DOHH2 (cell line): Measurements from ENCODE around the gene IL13RA1.

Experiments
- H3F3A ChIP-seq: fragments of 200-600 bp; sonication (generic), shearing (Covaris generic); 2 replicates; pipeline ENCODE4 v1.6.0; 2016; ENCODE audit warnings: antibody characterized with exemption, mild to moderate bottlenecking; ENCODE audit not compliant: control insufficient read depth, insufficient read depth
- H3K27ac ChIP-seq: fragments of 200-600 bp; sonication (generic); 2 replicates; pipeline ENCODE4 v1.5.1; 2014; ENCODE audit warnings: low read depth, mild to moderate bottlenecking, low read length, moderate library complexity
- H3K27me3 ChIP-seq: fragments of 200-600 bp; sonication (generic); 2 replicates; pipeline ENCODE4 v1.6.1; 2014; ENCODE audit warnings: mild to moderate bottlenecking, low read length, mixed read lengths; ENCODE audit not compliant: control insufficient read depth
- H3K36me3 ChIP-seq: fragments of 200-600 bp; sonication (generic); 2 replicates; pipeline ENCODE4 v1.6.1; 2014; ENCODE audit warnings: mild to moderate bottlenecking, low read length, moderate library complexity, mixed read lengths; ENCODE audit not compliant: control insufficient read depth
- H3K4me1 ChIP-seq: fragments of 200-600 bp; sonication (generic); 2 replicates; pipeline ENCODE4 v1.6.1; 2014; ENCODE audit warnings: mild to moderate bottlenecking, low read length, mixed read lengths; ENCODE audit not compliant: control insufficient read depth
- H3K4me2 ChIP-seq: fragments of 200-600 bp; sonication (generic); 2 replicates; pipeline ENCODE4 v1.6.0; 2014; ENCODE audit warnings: mild to moderate bottlenecking, low read length, moderate library complexity
- H3K4me3 ChIP-seq: fragments of 200-600 bp; sonication (generic); 2 replicates; pipeline ENCODE4 v1.5.1; 2014; ENCODE audit warnings: mild to moderate bottlenecking, low read length, mixed read lengths
- H3K79me2 ChIP-seq: fragments of 200-600 bp; sonication (generic); 2 replicates; pipeline ENCODE4 v1.6.1; 2014; ENCODE audit warnings: mild to moderate bottlenecking, low read length, mixed read lengths; ENCODE audit not compliant: control insufficient read depth
- H3K9me2 ChIP-seq: fragments of 200-600 bp; sonication (generic); replicated peaks from 2 replicates; pipeline ENCODE4 v1.6.1; 2014; ENCODE audit warnings: mild to moderate bottlenecking, low read length, mixed read lengths; ENCODE audit not compliant: control insufficient read depth
- H3K9me3 ChIP-seq: fragments of 200-600 bp; sonication (generic); 2 replicates; pipeline ENCODE4 v1.6.1; 2014; ENCODE audit warnings: antibody characterized with exemption, low read length, mixed read lengths; ENCODE audit not compliant: control insufficient read depth, insufficient read depth
- H4K20me1 ChIP-seq: fragments of 200-600 bp; sonication (generic); 2 replicates; pipeline ENCODE4 v1.6.0; 2014; ENCODE audit warnings: low read depth, mild to moderate bottlenecking, antibody characterized with exemption, low read length, moderate library complexity; ENCODE audit not compliant: control insufficient read depth, insufficient read depth
- EZH2phosphoT487 ChIP-seq: fragments of 200-600 bp; sonication (generic); IDR thresholded peaks from 2 replicates; pipeline ENCODE4 v1.6.1; 2017; ENCODE audit warnings: borderline replicate concordance, mild to moderate bottlenecking, antibody characterized with exemption, low read length, moderate library complexity, mixed read lengths
- TF ChIP-seq, protein P1 (sequence below): fragments of 200-600 bp; sonication (generic); IDR thresholded peaks from one replicate; pipeline ENCODE4 v1.5.1; 2014; ENCODE audit warnings: antibody characterized with exemption, mild to moderate bottlenecking, low read depth, low read length; ENCODE audit not compliant: poor library complexity, severe bottlenecking

The IL13RA1 gene

DNA sequence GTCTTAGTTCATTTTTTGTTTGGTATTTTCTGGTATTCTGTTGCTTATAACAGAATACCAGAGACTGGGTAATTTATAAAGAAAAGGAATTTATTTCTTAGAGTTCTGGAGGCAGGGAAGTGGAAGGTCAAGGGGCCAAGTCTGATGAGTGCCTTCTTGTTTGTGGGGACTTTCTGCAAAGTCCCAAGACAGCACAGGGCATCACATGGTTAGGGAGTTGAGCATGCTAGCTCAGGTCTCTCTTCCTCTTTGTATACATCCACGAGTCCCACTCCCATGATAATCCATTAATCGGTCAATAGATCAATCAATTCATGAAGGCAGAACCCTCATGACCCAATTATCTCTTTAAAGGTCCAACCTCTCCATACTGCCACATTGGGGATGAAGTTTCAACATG lies 31.1 kb downstream of the IL13RA1 start:
- no peaks in the 10 kb centered on the region for H3K36me3 ChIP-seq
- H3K9me2 ChIP-seq: no peaks in the 10 kb centered on the region
- no peak overlapping the region for H3K4me2 ChIP-seq
- H3F3A ChIP-seq: no peaks in the 10 kb centered on the region
- no peak for TF ChIP-seq EZH2phosphoT487
- TF ChIP-seq, protein P1, sequence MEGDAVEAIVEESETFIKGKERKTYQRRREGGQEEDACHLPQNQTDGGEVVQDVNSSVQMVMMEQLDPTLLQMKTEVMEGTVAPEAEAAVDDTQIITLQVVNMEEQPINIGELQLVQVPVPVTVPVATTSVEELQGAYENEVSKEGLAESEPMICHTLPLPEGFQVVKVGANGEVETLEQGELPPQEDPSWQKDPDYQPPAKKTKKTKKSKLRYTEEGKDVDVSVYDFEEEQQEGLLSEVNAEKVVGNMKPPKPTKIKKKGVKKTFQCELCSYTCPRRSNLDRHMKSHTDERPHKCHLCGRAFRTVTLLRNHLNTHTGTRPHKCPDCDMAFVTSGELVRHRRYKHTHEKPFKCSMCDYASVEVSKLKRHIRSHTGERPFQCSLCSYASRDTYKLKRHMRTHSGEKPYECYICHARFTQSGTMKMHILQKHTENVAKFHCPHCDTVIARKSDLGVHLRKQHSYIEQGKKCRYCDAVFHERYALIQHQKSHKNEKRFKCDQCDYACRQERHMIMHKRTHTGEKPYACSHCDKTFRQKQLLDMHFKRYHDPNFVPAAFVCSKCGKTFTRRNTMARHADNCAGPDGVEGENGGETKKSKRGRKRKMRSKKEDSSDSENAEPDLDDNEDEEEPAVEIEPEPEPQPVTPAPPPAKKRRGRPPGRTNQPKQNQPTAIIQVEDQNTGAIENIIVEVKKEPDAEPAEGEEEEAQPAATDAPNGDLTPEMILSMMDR: no peak
- H3K9me3 ChIP-seq: no peaks in the 10 kb centered on the region
- no peaks in the 10 kb centered on the region for H3K4me1 ChIP-seq
- H4K20me1 ChIP-seq: no peaks in the 10 kb centered on the region
- H3K27ac ChIP-seq: no peak overlapping the region
- no peaks in the 10 kb centered on the region for H3K27me3 ChIP-seq
- H3K4me3 ChIP-seq: no peak overlapping the region
- H3K79me2 ChIP-seq: no peaks in the 10 kb centered on the region

DNA sequence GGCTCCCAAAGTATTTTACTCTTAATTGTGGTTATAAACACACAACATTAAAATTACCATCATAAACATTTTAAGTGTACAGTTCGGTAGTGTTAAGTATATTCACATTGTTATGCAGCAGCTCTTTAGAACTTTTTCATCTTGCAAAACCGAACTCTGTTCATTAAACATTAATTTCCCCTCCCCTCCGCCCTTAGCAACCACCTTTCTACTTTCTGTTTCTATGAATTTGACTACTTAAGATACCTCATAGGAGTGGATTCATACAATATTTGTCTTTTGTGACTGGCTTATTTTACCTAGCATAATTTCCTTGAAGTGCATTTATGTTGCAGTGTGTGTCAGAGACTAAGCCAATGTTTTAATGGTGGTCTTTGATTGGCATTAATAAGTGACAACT lies 32.6 kb downstream of the IL13RA1 start:
- no peak overlapping the region for H3K4me2 ChIP-seq
- no peaks in the 10 kb centered on the region for H3K27me3 ChIP-seq
- no peaks in the 10 kb centered on the region for H3K9me3 ChIP-seq
- H3K79me2 ChIP-seq: no peaks in the 10 kb centered on the region
- no peaks in the 10 kb centered on the region for H3F3A ChIP-seq
- no peak overlapping the region for H3K4me3 ChIP-seq
- no peaks in the 10 kb centered on the region for H4K20me1 ChIP-seq
- H3K9me2 ChIP-seq: no peaks in the 10 kb centered on the region
- no peak for TF ChIP-seq EZH2phosphoT487
- TF ChIP-seq, protein P1: no peak
- H3K27ac ChIP-seq: no peak overlapping the region
- no peaks in the 10 kb centered on the region for H3K4me1 ChIP-seq
- H3K36me3 ChIP-seq: no peaks in the 10 kb centered on the region

DNA sequence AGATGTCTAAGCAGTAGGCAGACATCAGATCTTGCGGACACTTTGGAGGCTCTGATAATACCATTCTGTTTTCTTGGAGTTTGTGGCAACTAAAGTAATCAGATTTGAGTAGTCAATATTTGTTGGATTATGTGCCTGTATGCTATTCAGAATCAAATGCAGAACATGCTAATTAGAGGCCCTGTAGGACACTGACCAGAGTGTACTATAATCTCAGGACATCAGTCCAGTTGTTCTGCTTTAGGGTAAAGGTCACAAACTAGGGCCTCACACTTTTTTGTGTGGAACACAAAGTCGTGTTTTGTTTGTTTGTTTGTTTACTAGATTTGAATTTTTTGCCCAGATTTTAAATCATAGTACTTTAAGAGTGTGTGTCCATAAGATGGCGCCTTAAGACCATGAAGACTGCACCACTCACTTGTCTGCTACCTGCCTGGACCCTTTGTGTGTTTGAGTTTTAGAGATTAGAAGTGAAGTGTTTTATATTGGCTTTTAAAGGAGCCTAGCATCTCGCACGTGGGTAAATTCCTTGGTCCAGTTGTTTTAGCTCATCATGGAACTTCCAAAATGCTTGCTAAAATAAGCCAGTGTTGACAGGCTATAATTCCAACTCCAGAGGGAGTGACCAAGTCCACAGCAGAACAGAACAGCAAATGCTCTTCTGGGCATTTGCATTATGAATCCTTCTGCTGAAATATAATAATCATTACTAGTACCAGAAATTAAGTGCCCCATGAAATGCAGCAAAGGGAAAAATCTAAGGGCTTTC lies 34.7 kb downstream of the IL13RA1 start:
- no peaks in the 10 kb centered on the region for H3K36me3 ChIP-seq
- no peaks in the 10 kb centered on the region for H4K20me1 ChIP-seq
- no peaks in the 10 kb centered on the region for H3K4me1 ChIP-seq
- no peaks in the 10 kb centered on the region for H3F3A ChIP-seq
- H3K27me3 ChIP-seq: no peaks in the 10 kb centered on the region
- H3K27ac ChIP-seq: no peak overlapping the region
- no peak overlapping the region for H3K4me2 ChIP-seq
- no peaks in the 10 kb centered on the region for H3K9me3 ChIP-seq
- H3K9me2 ChIP-seq: no peaks in the 10 kb centered on the region
- H3K79me2 ChIP-seq: no peaks in the 10 kb centered on the region
- H3K4me3 ChIP-seq: no peak overlapping the region
- TF ChIP-seq, protein P1: no peak
- TF ChIP-seq EZH2phosphoT487: no peak
